Urinary bladder (tissue), 4 donors: ENCODE data around the gene PYDC1. TPM values are rescaled to one million over a fixed set of nuclear protein-coding genes. Genes with fewer than 3 reads are reported as not detected.
"Not testable (repeated sequence)": the region's sequence is repeated elsewhere in the genome, so short reads cannot be mapped to it uniquely, and the experiment has no call there.

ENCODE experiments used
- DNase-seq: peaks from one replicate; pipeline ENCODE4 v3.0.0-alpha.2; 2015; ENCODE audit errors: extremely low spot score
- H3K27ac ChIP-seq: one replicate; pipeline ENCODE4 v1.5.1; 2013; ENCODE audit warnings: low read depth, mild to moderate bottlenecking, moderate library complexity
- H3K36me3 ChIP-seq: one replicate; pipeline ENCODE4 v1.6.1; 2013; ENCODE audit warnings: mild to moderate bottlenecking, moderate library complexity; ENCODE audit not compliant: insufficient read depth
- H3K4me1 ChIP-seq: one replicate; pipeline ENCODE4 v1.6.1; 2013; ENCODE audit warnings: mild to moderate bottlenecking, moderate library complexity; ENCODE audit not compliant: insufficient read depth
- H3K4me3 ChIP-seq: one replicate; pipeline ENCODE4 v1.5.1; 2013; ENCODE audit warnings: low read depth, low read length
- WGBS: extraction: QIAGEN DNeasy Blood & Tissue Kit; methylation state at CpG from one replicate; pipeline ENCODE4 v1.1.7; 2013; 5-methylcytosine and 5-hydroxymethylcytosine counted together
- polyA plus RNA-seq: library from polyadenylated mRNA; stranded (reverse); fragments of 200-250 nt; gene quantifications from one replicate; pipeline ENCODE4 v1.2.3, GENCODE V29; 2013
- total RNA-seq: library from RNA; depleted of rRNA; stranded (reverse); fragments of >200 nt; gene quantifications from one replicate; pipeline ENCODE4 v1.2.3, GENCODE V29; 2014
- donor health status: healthy with polysubstance abuse.
- donor health status: healthy.

Gene PYDC1
- total and polyA plus RNA-seq, 2 donors, result not detected

- Histone ChIP-seq H3K27ac (no peak overlapping the region), H3K4me1 (no peaks in the 10 kb centered on the region), H3K4me3 (no peak overlapping the region), H3K36me3 (peaks cover 4% of the 10 kb centered on the region)
- no peak for DNase-seq
- WGBS, result 88% methylated on average over 17 of the region's 17 CpGs
Measured at GRCh38 chr16:31196324-31197088, 20.4 kb downstream of the PYDC1 start.

- not testable (repeated sequence) for H3K27ac ChIP-seq, DNase-seq, H3K36me3 ChIP-seq, H3K4me1 ChIP-seq, H3K4me3 ChIP-seq
- 96% methylated on average over 11 of the region's 11 CpGs for WGBS
Measured at GRCh38 chr16:31195861-31196260, 21.1 kb downstream of the PYDC1 start.

- Histone ChIP-seq H3K27ac (no peak overlapping the region), H3K4me1 (no peaks in the 10 kb centered on the region), H3K4me3 (no peak overlapping the region), H3K36me3 (peaks cover 8% of the 10 kb centered on the region)
- 86% methylated on average over 7 of the region's 7 CpGs for WGBS
- no peak for DNase-seq
Measured at GRCh38 chr16:31194898-31195297, 22.0 kb downstream of the PYDC1 start.

GRCh38 chr16:31193874-31194273 lies 23.1 kb downstream of the PYDC1 start:
- no peaks in the 10 kb centered on the region for H3K4me1 ChIP-seq
- no peak for DNase-seq
- peaks cover 8% of the 10 kb centered on the region for H3K36me3 ChIP-seq
- WGBS, result 85% methylated on average over 2 of the region's 2 CpGs
- H3K4me3 ChIP-seq, result no peak overlapping the region
- H3K27ac ChIP-seq, result no peak overlapping the region

GRCh38 chr16:31192856-31193642 lies 23.9 kb downstream of the PYDC1 start:
- Histone ChIP-seq H3K36me3 (peaks cover 8% of the 10 kb centered on the region), H3K27ac (no peak overlapping the region), H3K4me3 (no peak overlapping the region), H3K4me1 (no peaks in the 10 kb centered on the region)
- 90% methylated on average over 16 of the region's 16 CpGs for WGBS
- no peak for DNase-seq

- 79% methylated on average over 5 of the region's 5 CpGs for WGBS
- Histone ChIP-seq H3K4me3 (no peak overlapping the region), H3K4me1 (no peaks in the 10 kb centered on the region), H3K36me3 (peaks cover 8% of the 10 kb centered on the region), H3K27ac (no peak overlapping the region)
- no peak for DNase-seq
Measured at GRCh38 chr16:31191697-31192428, 25.1 kb downstream of the PYDC1 start.

GRCh38 chr16:31190818-31191444 lies 26.0 kb downstream of the PYDC1 start:
- 92% methylated on average over 17 of the region's 17 CpGs for WGBS
- Histone ChIP-seq H3K4me1 (no peaks in the 10 kb centered on the region), H3K27ac (no peak overlapping the region), H3K4me3 (no peak overlapping the region), H3K36me3 (peaks cover 11% of the 10 kb centered on the region)
- DNase-seq, result no peak

GRCh38 chr16:31190061-31190460 lies 26.9 kb downstream of the PYDC1 start:
- no peak for DNase-seq
- 94% methylated on average over 12 of the region's 12 CpGs for WGBS
- no peak overlapping the region for H3K27ac ChIP-seq
- no peak overlapping the region for H3K4me3 ChIP-seq
- H3K36me3 ChIP-seq, result peaks cover 15% of the 10 kb centered on the region
- no peaks in the 10 kb centered on the region for H3K4me1 ChIP-seq

GRCh38 chr16:31189412-31189778 lies 27.5 kb downstream of the PYDC1 start:
- Histone ChIP-seq H3K4me3 (no peak overlapping the region), H3K27ac (no peak overlapping the region), H3K4me1 (no peaks in the 10 kb centered on the region), H3K36me3 (peaks cover 18% of the 10 kb centered on the region)
- WGBS, result 89% methylated on average over 2 of the region's 2 CpGs
- no peak for DNase-seq

GRCh38 chr16:31188450-31189411 lies 28.2 kb downstream of the PYDC1 start:
- no peak for DNase-seq
- peaks cover 18% of the 10 kb centered on the region for H3K36me3 ChIP-seq
- WGBS, result 84% methylated on average over 3 of the region's 3 CpGs

GRCh38 chr16:31187808-31188189 lies 29.1 kb downstream of the PYDC1 start:
- peaks cover 17% of the 10 kb centered on the region for H3K36me3 ChIP-seq
- WGBS, result 78% methylated on average over 8 of the region's 8 CpGs
- H3K27ac ChIP-seq, result no peak overlapping the region
- no peaks in the 10 kb centered on the region for H3K4me1 ChIP-seq
- DNase-seq, result no peak
- H3K4me3 ChIP-seq, result no peak overlapping the region

More at GRCh38 chr16:31188450-31189411, 28.2 kb downstream of the PYDC1 start:
- Histone ChIP-seq H3K27ac (no peak overlapping the region), H3K4me1 (no peaks in the 10 kb centered on the region), H3K4me3 (no peak overlapping the region)

GRCh38 chr16:31186930-31187807 lies 29.8 kb downstream of the PYDC1 start:
- Histone ChIP-seq H3K36me3 (peaks cover 14% of the 10 kb centered on the region), H3K4me1 (no peaks in the 10 kb centered on the region), H3K4me3 (no peak overlapping the region), H3K27ac (no peak overlapping the region)
- WGBS, result 82% methylated on average over 10 of the region's 10 CpGs
- no peak for DNase-seq
